OCI-LY3 (cell line): ENCODE results near the gene HIPK1.

Source experiments
- CTCF ChIP-seq: fragments of 200-600, 300-600 bp; sonication (generic); IDR thresholded peaks from 2 replicates; pipeline ENCODE4 v1.5.1; 2014; ENCODE audit warnings: antibody characterized with exemption, low read length, low read depth
- EZH2phosphoT487 ChIP-seq: fragments of 200-600 bp; shearing (Covaris generic); IDR thresholded peaks from 2 replicates; pipeline ENCODE4 v1.6.1; 2018; ENCODE audit warnings: antibody characterized with exemption, mixed run types, low read depth

GRCh38 chr1:114000406-114000805 lies 71.3 kb downstream of the HIPK1 start:
- no peak for TF ChIP-seq CTCF
- TF ChIP-seq EZH2phosphoT487 = no peak
